ENCODE data around the gene UNK. TPM values are rescaled to one million over a fixed set of nuclear protein-coding genes. Genes with fewer than 3 reads are reported as not detected.

The UNK gene
- total RNA-seq, 6 experiments from 2014 or later: 5.8 to 29.2 (median 11.1) TPM

GRCh38 chr17:75739174-75739573 is 45.4 kb upstream of the UNK start:
- DNase-seq (no peak), ATAC-seq (no peak)
- Histone ChIP-seq H3K4me3 (no peak overlapping the region), H3K36me3 (no peaks in the 10 kb centered on the region), H3K27ac (no peak overlapping the region), H3K27me3 (no peaks in the 10 kb centered on the region), H3K4me1 (peaks cover 0 to 16% (median 0%) of the 10 kb centered on the region in 4 donors), H3K9me3 (no peaks in the 10 kb centered on the region)
- TF ChIP-seq CTCF (IDR thresholded peaks at IDR 0.05) (no peak), POLR2A (IDR thresholded peaks at IDR 0.05) (no peak)
- intact Hi-C loops (cut with DNase I): no loop called here
- 100% methylated on average over 2 of the region's 7 CpGs for WGBS (ENCODE audit: insufficient coverage, low coverage, low lambda C conversion rate, missing lambda C conversion rate)

- TF ChIP-seq CTCF (IDR thresholded peaks at IDR 0.05): no peak
- Histone ChIP-seq H3K27ac (no peak overlapping the region), H3K9me3 (no peaks in the 10 kb centered on the region), H3K4me3 (no peak overlapping the region), H3K27me3 (no peaks in the 10 kb centered on the region), H3K36me3 (no peaks in the 10 kb centered on the region), H3K4me1 (peaks cover 0 to 10% (median 0%) of the 10 kb centered on the region in 4 donors)
- no peak for ATAC-seq
- intact Hi-C loops (cut with DNase I): no loop called here
- DNase-seq: no peak
- 100% methylated on average over 1 of the region's 14 CpGs for WGBS (ENCODE audit: insufficient coverage, low coverage, low lambda C conversion rate, missing lambda C conversion rate)
Observed at GRCh38 chr17:75739801-75740200, 44.8 kb upstream of the UNK start.

- H3K9me3 ChIP-seq: no peaks in the 10 kb centered on the region
Observed at GRCh38 chr17:75740215-75740614, 44.4 kb upstream of the UNK start.

GRCh38 chr17:75740631-75741077 is 44.0 kb upstream of the UNK start:
- no peaks in the 10 kb centered on the region for H3K9me3 ChIP-seq
- H3K4me1 ChIP-seq: peaks cover 0 to 7% (median 0%) of the 10 kb centered on the region in 4 donors
- H3K27me3 ChIP-seq: no peaks in the 10 kb centered on the region
- WGBS (ENCODE audit: insufficient coverage, low coverage, low lambda C conversion rate, missing lambda C conversion rate): 86% methylated on average over 8 of the region's 17 CpGs
- intact Hi-C loops (cut with DNase I): no loop called here
- DNase-seq: no peak
- no peak for ATAC-seq
- no peak overlapping the region for H3K4me3 ChIP-seq
- H3K27ac ChIP-seq: no peak overlapping the region
- H3K36me3 ChIP-seq: no peaks in the 10 kb centered on the region
- TF ChIP-seq POLR2A (IDR thresholded peaks at IDR 0.05) (no peak), CTCF (IDR thresholded peaks at IDR 0.05) (no peak)

More at GRCh38 chr17:75740215-75740614, 44.4 kb upstream of the UNK start:
- no peak for DNase-seq
- intact Hi-C loops (cut with DNase I): no loop called here
- no peaks in the 10 kb centered on the region for H3K36me3 ChIP-seq
- 100% methylated on average over 5 of the region's 17 CpGs for WGBS (ENCODE audit: insufficient coverage, low coverage, low lambda C conversion rate, missing lambda C conversion rate)
- peaks cover 0 to 7% (median 0%) of the 10 kb centered on the region in 4 donors for H3K4me1 ChIP-seq
- H3K4me3 ChIP-seq: no peak overlapping the region
- no peak for ATAC-seq
- no peak overlapping the region for H3K27ac ChIP-seq
- no peaks in the 10 kb centered on the region for H3K27me3 ChIP-seq
- TF ChIP-seq CTCF (IDR thresholded peaks at IDR 0.05): no peak
- no peak for TF ChIP-seq POLR2A (IDR thresholded peaks at IDR 0.05)

GRCh38 chr17:75742337-75742736 is 42.3 kb upstream of the UNK start:
- H3K36me3 ChIP-seq: no peaks in the 10 kb centered on the region
- peaks cover 0 to 7% (median 0%) of the 10 kb centered on the region in 4 donors for H3K4me1 ChIP-seq
- H3K27me3 ChIP-seq: no peaks in the 10 kb centered on the region
- DNase-seq (no peak), ATAC-seq (no peak)
- no peak overlapping the region for H3K27ac ChIP-seq
- TF ChIP-seq CTCF (IDR thresholded peaks at IDR 0.05): no peak
- 91% methylated on average over 6 of the region's 25 CpGs for WGBS (ENCODE audit: insufficient coverage, low coverage, low lambda C conversion rate, missing lambda C conversion rate)
- H3K9me3 ChIP-seq: no peaks in the 10 kb centered on the region
- no peak overlapping the region for H3K4me3 ChIP-seq
- intact Hi-C loops (cut with DNase I): no loop called here

Data from right lobe of liver (tissue), 6 donors.